Neuronal stem cell (in vitro differentiated cells): ENCODE measurements around the gene LYPD5.

Experiments used
- DNase-seq: peaks from one replicate; pipeline ENCODE4 v3.0.0-alpha.2; 2013; ENCODE audit warnings: low spot score
- H2AFZ ChIP-seq: one replicate; pipeline ENCODE4 v1.6.1; 2013; ENCODE audit warnings: mild to moderate bottlenecking, low read length, inconsistent platforms
- H2AK5ac ChIP-seq: 2 replicates; pipeline ENCODE4 v1.6.1; 2013; ENCODE audit warnings: low read depth, mild to moderate bottlenecking, inconsistent platforms, low read length, moderate library complexity, mixed read lengths
- H2BK120ac ChIP-seq: 2 replicates; pipeline ENCODE4 v1.6.1; 2013; ENCODE audit warnings: low read depth, mild to moderate bottlenecking, inconsistent platforms, low read length, moderate library complexity, mixed read lengths
- H2BK12ac ChIP-seq: one replicate; pipeline ENCODE4 v1.6.1; 2013; ENCODE audit warnings: low read length, inconsistent platforms
- H2BK15ac ChIP-seq: 2 replicates; pipeline ENCODE4 v1.6.1; 2013; ENCODE audit warnings: mild to moderate bottlenecking, low read length, inconsistent platforms, mixed read lengths
- H2BK5ac ChIP-seq: one replicate; pipeline ENCODE4 v1.6.1; 2013; ENCODE audit warnings: inconsistent platforms, mild to moderate bottlenecking, low read length, moderate library complexity
- H3K14ac ChIP-seq: one replicate; pipeline ENCODE4 v1.6.1; 2013; ENCODE audit warnings: low read length, inconsistent platforms
- H3K18ac ChIP-seq: 2 replicates; pipeline ENCODE4 v1.6.1; 2013; ENCODE audit warnings: low read length, inconsistent platforms
- H3K23ac ChIP-seq: 2 replicates; pipeline ENCODE4 v1.6.1; 2013; ENCODE audit warnings: low read depth, mild to moderate bottlenecking, mixed read lengths, low read length, inconsistent platforms; ENCODE audit not compliant: poor library complexity
- H3K27ac ChIP-seq: replicated peaks from 3 replicates; pipeline ENCODE4 v1.5.1; 2013; ENCODE audit warnings: low read length, inconsistent platforms
- H3K27me3 ChIP-seq, 3 experiments: 2 replicates each; pipeline ENCODE4 v1.6.1; 2013; ENCODE audit warnings: low read length in 3 of 3, mild to moderate bottlenecking in 2 of 3, inconsistent platforms in 1 of 3, low read depth in 1 of 3, mixed read lengths in 1 of 3, moderate library complexity in 1 of 3; ENCODE audit not compliant: control insufficient read depth in 3 of 3, insufficient read depth in 3 of 3
- H3K36me3 ChIP-seq, 2 donors: replicated peaks in 1 of 2; 2 replicates each; pipeline ENCODE4 v1.6.1; 2013; ENCODE audit warnings: low read length in 2 of 2; ENCODE audit not compliant: control insufficient read depth in 2 of 2, insufficient read depth in 2 of 2
- H3K4ac ChIP-seq: 2 replicates; pipeline ENCODE4 v1.6.1; 2013; ENCODE audit warnings: inconsistent platforms, mild to moderate bottlenecking, low read length, moderate library complexity
- H3K4me1 ChIP-seq, 2 donors: 1 replicate in 1 of 2; 2 replicates in 1 of 2; pipeline ENCODE4 v1.6.1; 2013; ENCODE audit warnings: low read length in 2 of 2, low read depth in 1 of 2; ENCODE audit not compliant: control insufficient read depth in 2 of 2, insufficient read depth in 1 of 2
- H3K4me2 ChIP-seq: one replicate; pipeline ENCODE4 v1.6.1; 2013; ENCODE audit warnings: mild to moderate bottlenecking, low read length, inconsistent platforms; ENCODE audit not compliant: insufficient read depth, poor library complexity, severe bottlenecking
- H3K4me3 ChIP-seq, 2 donors: 2 replicates each; pipeline ENCODE4 v1.5.1; 2013; ENCODE audit warnings: low read length in 2 of 2, mild to moderate bottlenecking in 2 of 2, inconsistent platforms in 1 of 2, moderate library complexity in 1 of 2
- H3K79me1 ChIP-seq: one replicate; pipeline ENCODE4 v1.6.1; 2013; ENCODE audit warnings: low read depth, mild to moderate bottlenecking, inconsistent platforms, low read length, moderate library complexity
- H3K9ac ChIP-seq: one replicate; pipeline ENCODE4 v1.6.1; 2013; ENCODE audit warnings: mild to moderate bottlenecking, low read depth, low read length, inconsistent platforms; ENCODE audit not compliant: poor library complexity
- H3K9me3 ChIP-seq, 2 donors: replicated peaks in 1 of 2; 2 replicates each; pipeline versions ENCODE3 to v1.6.1; 2013; ENCODE audit warnings: low read length in 2 of 2, mild to moderate bottlenecking in 2 of 2, inconsistent platforms in 1 of 2, low read depth in 1 of 2, mixed read lengths in 1 of 2, moderate library complexity in 1 of 2; ENCODE audit not compliant: control insufficient read depth in 2 of 2, insufficient read depth in 1 of 2
- H4K8ac ChIP-seq: one replicate; pipeline ENCODE4 v1.6.1; 2013; ENCODE audit warnings: low read depth, mild to moderate bottlenecking, inconsistent platforms, low read length, moderate library complexity
- H4K91ac ChIP-seq: one replicate; pipeline ENCODE4 v1.6.1; 2013; ENCODE audit warnings: low read length, low read depth, mild to moderate bottlenecking, inconsistent platforms; ENCODE audit not compliant: poor library complexity
- WGBS, 2 donors: extraction: QIAGEN DNeasy Blood & Tissue Kit; methylation state at CpG; one replicate each; pipeline ENCODE4 v1.1.7; 2013; ENCODE audit warnings: missing lambda C conversion rate in 2 of 2, mixed read lengths in 1 of 2; ENCODE audit not compliant: insufficient read length in 2 of 2, insufficient replicate concordance in 1 of 2; ENCODE audit errors: extremely low coverage in 2 of 2; 5-methylcytosine and 5-hydroxymethylcytosine counted together

Gene LYPD5

GRCh38 chr19:43748685-43749084, 53.6 kb downstream of the LYPD5 start:
- Histone ChIP-seq H3K9me3 (no peaks in the 10 kb centered on the region), H3K4me1 (no peaks in the 10 kb centered on the region), H3K36me3 (peaks cover 42 to 83% of the 10 kb centered on the region in 2 donors), H3K4ac (no peak overlapping the region), H3K79me1 (peaks cover 3% of the 10 kb centered on the region), H4K91ac (no peak overlapping the region), H3K14ac (no peak overlapping the region), H2AK5ac (no peak overlapping the region), H2BK120ac (no peak overlapping the region), H3K4me3 (no peak overlapping the region), H2BK12ac (no peak overlapping the region), H3K9ac (no peak overlapping the region), H3K27ac (no peak overlapping the region), H3K27me3 (no peaks in the 10 kb centered on the region), H2BK5ac (no peak overlapping the region), H2AFZ (no peak overlapping the region), H3K23ac (no peak overlapping the region), H3K18ac (no peak overlapping the region), H4K8ac (no peak overlapping the region), H3K4me2 (no peak overlapping the region), H2BK15ac (no peak overlapping the region)
- no CpG with 5 or more reads among the region's 4 CpGs for WGBS, 2 donors
- DNase-seq: no peak

DNA sequence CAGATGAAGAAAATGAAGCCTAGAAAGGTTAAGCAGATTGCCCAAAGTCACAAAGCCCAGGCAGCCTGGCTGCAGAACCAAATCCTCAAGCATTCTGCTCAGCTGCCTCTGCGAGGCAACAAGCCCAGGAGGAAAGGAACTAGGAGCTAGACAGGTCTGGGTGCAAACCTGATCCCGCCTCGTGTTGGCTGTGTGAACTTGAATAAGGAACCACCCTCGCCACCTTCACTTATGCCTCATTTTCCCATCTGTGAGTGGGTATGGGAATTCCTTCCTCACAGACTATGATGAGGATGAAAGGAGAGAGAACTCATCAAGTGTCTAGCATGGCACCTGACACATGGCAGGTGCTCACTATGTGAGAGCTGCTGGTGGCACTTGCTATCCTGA, 54.0 kb downstream of the LYPD5 start:
- Histone ChIP-seq H3K36me3 (peaks cover 44 to 88% of the 10 kb centered on the region in 2 donors), H3K18ac (no peak overlapping the region), H3K4me2 (no peak overlapping the region)

DNA sequence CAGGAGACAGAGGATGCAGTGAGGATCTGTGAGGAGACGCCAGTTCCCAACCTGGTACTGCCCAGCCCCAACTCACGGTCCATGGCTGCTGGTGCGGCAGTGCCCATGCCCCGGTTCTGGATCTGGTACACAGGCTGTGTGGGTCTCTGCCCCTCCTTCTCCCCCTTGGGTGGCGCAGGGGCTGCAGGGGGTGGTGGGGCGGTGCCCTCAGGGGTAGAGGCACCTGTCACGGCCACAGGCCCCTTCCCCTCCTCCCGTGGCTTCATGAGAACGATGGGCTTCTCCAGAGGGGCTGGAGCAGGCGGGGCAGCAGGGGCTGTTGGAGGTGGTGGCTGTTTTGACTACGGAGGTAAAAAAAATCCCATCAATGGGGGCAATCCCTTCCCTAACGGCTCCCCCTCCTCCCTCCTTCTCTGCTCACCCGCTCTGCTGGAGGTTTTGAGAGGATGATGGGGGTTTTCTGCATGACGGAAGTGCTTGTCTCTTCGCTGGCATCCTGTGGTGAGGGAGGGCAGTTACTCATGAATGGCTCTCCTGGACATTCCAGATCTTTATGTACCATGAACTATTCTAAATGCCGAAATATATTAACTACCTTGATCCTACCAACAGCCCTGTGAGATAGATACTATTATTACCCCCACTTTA, 54.6 kb downstream of the LYPD5 start:
- Histone ChIP-seq H3K4me3 (no peak overlapping the region), H2AK5ac (no peak overlapping the region), H2BK12ac (no peak overlapping the region), H3K79me1 (peaks cover 3% of the 10 kb centered on the region), H3K18ac (no peak overlapping the region), H2AFZ (no peak overlapping the region), H2BK5ac (no peak overlapping the region), H3K9me3 (no peaks in the 10 kb centered on the region), H4K91ac (no peak overlapping the region), H2BK15ac (no peak overlapping the region), H3K36me3 (peaks cover 46 to 89% of the 10 kb centered on the region in 2 donors), H3K27me3 (no peaks in the 10 kb centered on the region), H3K23ac (no peak overlapping the region), H4K8ac (no peak overlapping the region), H2BK120ac (no peak overlapping the region), H3K14ac (no peak overlapping the region), H3K27ac (no peak overlapping the region), H3K4ac (no peak overlapping the region), H3K4me2 (no peak overlapping the region), H3K9ac (no peak overlapping the region), H3K4me1 (no peaks in the 10 kb centered on the region)
- WGBS, 2 donors: no CpG with 5 or more reads among the region's 16 CpGs
- DNase-seq: no peak

More for the DNA sequence above, 54.0 kb downstream of the LYPD5 start:
- Histone ChIP-seq H2BK12ac (no peak overlapping the region), H3K79me1 (peaks cover 3% of the 10 kb centered on the region), H3K4me3 (no peak overlapping the region), H2BK5ac (no peak overlapping the region), H3K9ac (no peak overlapping the region), H2BK120ac (no peak overlapping the region), H3K23ac (no peak overlapping the region), H3K27me3 (no peaks in the 10 kb centered on the region), H3K4ac (no peak overlapping the region), H3K9me3 (no peaks in the 10 kb centered on the region), H2AK5ac (no peak overlapping the region), H3K4me1 (no peaks in the 10 kb centered on the region), H4K8ac (no peak overlapping the region), H3K14ac (no peak overlapping the region), H4K91ac (no peak overlapping the region), H3K27ac (no peak overlapping the region), H2BK15ac (no peak overlapping the region), H2AFZ (no peak overlapping the region)
- WGBS, 2 donors: no CpG with 5 or more reads among the region's 4 CpGs
- DNase-seq: no peak
